HepG2 (cell line): Measurements from ENCODE around the gene KCNK7. TPM values are rescaled to one million over a fixed set of nuclear protein-coding genes. Genes with fewer than 3 reads are reported as not detected.

Experiments used
- AGO1 ChIP-seq: fragments of 200-400 bp; formaldehyde crosslinking; IDR thresholded peaks from 2 replicates; pipeline ENCODE4 v1.6.1; 2017; ENCODE audit warnings: mild to moderate bottlenecking, low read depth, low read length, moderate library complexity; ENCODE audit not compliant: poor library complexity, severe bottlenecking
- DDIT3 ChIP-seq: sonication (generic); formaldehyde crosslinking; IDR thresholded peaks from 2 replicates; pipeline ENCODE4 v1.4.0; 2020; ENCODE audit warnings: mild to moderate bottlenecking, missing genetic modification reagents
- DZIP1 ChIP-seq: sonication (generic); formaldehyde crosslinking; IDR thresholded peaks from 2 replicates; pipeline ENCODE4 v1.5.0; 2020; ENCODE audit warnings: mild to moderate bottlenecking, missing genetic modification reagents
- EEA1 ChIP-seq: sonication (generic); formaldehyde crosslinking; IDR thresholded peaks from 2 replicates; pipeline ENCODE4 v1.5.1; 2020; ENCODE audit warnings: mild to moderate bottlenecking, missing genetic modification reagents, borderline replicate concordance
- FOSL2 ChIP-seq: sonication (generic); formaldehyde crosslinking; IDR thresholded peaks from 2 replicates; pipeline ENCODE4 v1.4.0; 2020; ENCODE audit warnings: missing genetic modification reagents
- FOXO1 ChIP-seq: sonication (generic); formaldehyde crosslinking; IDR thresholded peaks from 2 replicates; pipeline ENCODE4 v1.4.0; 2020; ENCODE audit warnings: missing genetic modification reagents
- GTF2F1 ChIP-seq: fragments of 150-350 bp; IDR thresholded peaks from 2 replicates; pipeline ENCODE4 v1.6.1; 2014; ENCODE audit warnings: low read length
- HOXA5 ChIP-seq: sonication (generic); formaldehyde crosslinking; IDR thresholded peaks from 2 replicates; pipeline ENCODE4 v1.4.0; 2020; ENCODE audit warnings: missing genetic modification reagents
- KDM1A ChIP-seq: IDR thresholded peaks from 2 replicates; pipeline ENCODE4 v1.6.1; 2016; ENCODE audit warnings: missing compliant biosample characterization
- MXD4 ChIP-seq: IDR thresholded peaks from 2 replicates; pipeline ENCODE4 v1.6.1; 2016; ENCODE audit warnings: mild to moderate bottlenecking, missing biosample characterization, missing genetic modification reagents
- POGZ ChIP-seq: sonication (generic); formaldehyde crosslinking; IDR thresholded peaks from 2 replicates; pipeline ENCODE4 v1.4.0; 2020; ENCODE audit warnings: mild to moderate bottlenecking, missing genetic modification reagents
- RFX5 ChIP-seq: IDR thresholded peaks from 2 replicates; pipeline ENCODE4 v1.6.1; 2011; ENCODE audit warnings: low read depth, low read length, improper control_type of control experiment
- SIN3B ChIP-seq: fragments of 150-350 bp; IDR thresholded peaks from 2 replicates; pipeline ENCODE4 v1.6.1; 2014; ENCODE audit warnings: low read length
- SOX13 ChIP-seq, 3 experiments: fragments of 450-650 bp in 1 of 3; sonication (generic) in 1 of 3; formaldehyde crosslinking in 1 of 3; IDR thresholded peaks in 2 of 3; conservative IDR thresholded peaks in 1 of 3; 2 replicates each; pipeline versions ENCODE4 v1.5.0 to v1.6.1; 2016 to 2020; ENCODE audit warnings: antibody characterized with exemption in 1 of 3, mild to moderate bottlenecking in 1 of 3, missing compliant biosample characterization in 1 of 3, missing genetic modification reagents in 1 of 3, moderate library complexity in 1 of 3
- SP4 ChIP-seq: sonication (generic); formaldehyde crosslinking; IDR thresholded peaks from 2 replicates; pipeline ENCODE4 v1.8.1; 2023; ENCODE audit warnings: mild to moderate bottlenecking, missing genetic modification reagents
- TFAP4 ChIP-seq: sonication (generic); IDR thresholded peaks from 2 replicates; pipeline ENCODE4 v1.6.1; 2016; ENCODE audit warnings: low read depth, borderline replicate concordance
- YY1 ChIP-seq: IDR thresholded peaks from 2 replicates; pipeline ENCODE4 v1.6.1; 2011; ENCODE audit warnings: low read length, low read depth, moderate library complexity, mild to moderate bottlenecking; ENCODE audit not compliant: insufficient read depth, insufficient replicate concordance
- ZBTB20 ChIP-seq: sonication (generic); formaldehyde crosslinking; IDR thresholded peaks from 2 replicates; pipeline ENCODE4 v1.8.1; 2023; ENCODE audit warnings: missing genetic modification reagents, low read depth, mild to moderate bottlenecking, borderline replicate concordance
- ZNF30 ChIP-seq: sonication (generic); formaldehyde crosslinking; IDR thresholded peaks from 2 replicates; pipeline ENCODE4 v1.5.0; 2020; ENCODE audit warnings: mild to moderate bottlenecking, missing genetic modification reagents
- ZNF333 ChIP-seq: sonication (generic); formaldehyde crosslinking; IDR thresholded peaks from 2 replicates; pipeline ENCODE4 v1.4.0; 2020; ENCODE audit warnings: mild to moderate bottlenecking, missing genetic modification reagents, borderline replicate concordance
- ZNF558 ChIP-seq: sonication (generic); formaldehyde crosslinking; IDR thresholded peaks from 2 replicates; pipeline ENCODE4 v1.9.0; 2022; ENCODE audit warnings: mild to moderate bottlenecking, missing genetic modification reagents, borderline replicate concordance
- ZNF644 ChIP-seq: IDR thresholded peaks from 2 replicates; pipeline ENCODE4 v1.6.1; 2016; ENCODE audit warnings: low read depth
- ZNF691 ChIP-seq: sonication (generic); formaldehyde crosslinking; IDR thresholded peaks from 2 replicates; pipeline ENCODE4 v1.4.0; 2020; ENCODE audit warnings: missing genetic modification reagents, low read depth, mild to moderate bottlenecking, borderline replicate concordance
- ZNF746 ChIP-seq: sonication (generic); formaldehyde crosslinking; IDR thresholded peaks from 2 replicates; pipeline ENCODE4 v1.8.0; 2022; ENCODE audit warnings: mild to moderate bottlenecking, missing genetic modification reagents
- ZNF761 ChIP-seq: sonication (generic); formaldehyde crosslinking; conservative IDR thresholded peaks from 2 replicates; pipeline ENCODE4 v1.4.0; 2020; ENCODE audit warnings: mild to moderate bottlenecking, missing genetic modification reagents
- polyA plus RNA-seq, 8 experiments: library from polyadenylated mRNA; depleted of rRNA in 3 of 8; stranded (reverse) in 7 of 8; unstranded in 1 of 8; fragments of >200 nt; fragmentation: Illumina TruSeq in 4 of 8; extraction: Trizol in 4 of 8; gene quantifications; 2 replicates each; pipeline versions ENCODE4 v1.2.1 to v1.2.3, GENCODE V29; 2011 to 2016; ENCODE audit warnings: low read depth in 4 of 8, missing spikeins in 1 of 8, mixed read lengths in 1 of 8; ENCODE audit not compliant: insufficient read depth in 1 of 8
- total RNA-seq, 5 experiments: library from RNA; depleted of rRNA; stranded (reverse); fragments of >200 nt; fragmentation: Illumina TruSeq; extraction: Trizol; gene quantifications; 2 replicates each; pipeline ENCODE4 v1.2.3, GENCODE V29; 2016; ENCODE audit warnings: low read depth in 1 of 5

KCNK7 gene
- total and polyA plus RNA-seq, 2 of the 13 experiments (the other 11 are each of a cell fraction or from before 2014, with no cell fraction given), result 0.11 TPM; not detected in 1

- peak; percentile 70 for TF ChIP-seq MXD4 (CRISPR knock-in tag)
- TF ChIP-seq FOSL2, result peak; percentile 61
- TF ChIP-seq ZNF644 (CRISPR knock-in tag), result no peak
- TF ChIP-seq SOX13 (IDR thresholded peaks at IDR 0.05), result no peak
- 0 out of 4 replicates have a peak, but pooled peaks of 1 of the 2 experiments have one; percentile 17 for TF ChIP-seq SOX13 (CRISPR knock-in tag; conservative IDR thresholded peaks at IDR 0.05 in 1 of 2, IDR thresholded peaks at IDR 0.05 in 1 of 2)
- TF ChIP-seq POGZ (CRISPR knock-in tag), result peak; percentile 90
- TF ChIP-seq AGO1, result peak; percentile 82
- TF ChIP-seq RFX5, result peak; percentile 40; the same call in 1 of the 2 replicates
- no peak for TF ChIP-seq DZIP1 (CRISPR knock-in tag)
- TF ChIP-seq ZNF746 (CRISPR knock-in tag), result 0 out of 2 replicates have a peak, but pooled peaks have one; percentile 24
- no peak for TF ChIP-seq GTF2F1
- peak; percentile 97 for TF ChIP-seq SP4
- TF ChIP-seq EEA1, result no peak
- TF ChIP-seq ZNF761, result peak; percentile 85
- TF ChIP-seq ZNF558 (CRISPR knock-in tag), result peak; percentile 74; the same call in 1 of the 2 replicates
- TF ChIP-seq ZNF30 (CRISPR knock-in tag), result no peak
- TF ChIP-seq ZNF691, result peak; percentile 70; the same call in 1 of the 2 replicates
- peak; percentile 69 for TF ChIP-seq HOXA5 (CRISPR knock-in tag)
- TF ChIP-seq TFAP4, result 0 out of 2 replicates have a peak, but pooled peaks have one; percentile 28
- peak; percentile 96 for TF ChIP-seq SIN3B
- peak; percentile 82 for TF ChIP-seq FOXO1
- TF ChIP-seq ZBTB20 (CRISPR knock-in tag), result peak; percentile 76; the same call in 1 of the 2 replicates
- no peak for TF ChIP-seq KDM1A
- 0 out of 2 replicates have a peak, but pooled peaks have one; percentile 67 for TF ChIP-seq DDIT3 (CRISPR knock-in tag)
- TF ChIP-seq YY1, result peak; percentile 91
- 0 out of 2 replicates have a peak, but pooled peaks have one; percentile 29 for TF ChIP-seq ZNF333 (CRISPR knock-in tag)
Observed at GRCh38 chr11:65569973-65570918, 25.4 kb downstream of the KCNK7 start, which contains the start of gene ZNRD2 (continued).
